HG03457 (cell line): Measurements from ENCODE around the gene HOXB4.

Source experiments
- ATAC-seq: cut with Tn5 transposase; IDR thresholded peaks from one replicate; pipeline ENCODE4 v1.9.1; 2021; ENCODE audit warnings: moderate number of reproducible peaks; ENCODE audit not compliant: unreplicated experiment

HOXB4 gene

DNA sequence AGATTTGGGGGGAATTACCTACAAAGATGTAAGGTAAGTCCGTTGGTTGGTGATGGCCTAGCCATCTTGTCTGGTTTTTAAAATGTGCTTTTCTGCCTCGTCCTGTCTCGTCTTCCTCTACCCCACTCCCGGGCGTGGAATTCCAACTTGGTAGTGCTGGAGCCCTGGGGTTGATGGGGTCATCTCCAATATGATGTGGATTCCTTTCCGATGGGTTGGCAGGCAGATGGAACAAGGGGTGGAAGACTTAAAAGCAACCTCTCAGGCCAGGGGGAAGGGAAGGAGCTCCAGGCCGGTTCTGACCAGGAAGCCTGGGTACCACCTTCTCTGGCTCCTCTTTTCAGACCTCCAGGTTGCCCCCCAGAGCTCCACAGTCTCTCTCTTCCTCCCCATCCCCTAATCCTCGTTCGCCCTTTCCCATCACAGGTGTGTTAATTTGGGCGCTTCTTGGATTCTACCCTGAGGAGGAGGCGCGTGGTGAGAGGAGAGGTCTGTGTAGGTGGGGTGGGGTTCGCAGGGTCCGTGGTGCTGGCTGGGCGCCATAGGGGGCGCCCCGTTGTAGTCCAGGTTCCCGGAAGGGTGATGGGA is 28.1 kb downstream of the HOXB4 start:
- ATAC-seq: no peak

DNA sequence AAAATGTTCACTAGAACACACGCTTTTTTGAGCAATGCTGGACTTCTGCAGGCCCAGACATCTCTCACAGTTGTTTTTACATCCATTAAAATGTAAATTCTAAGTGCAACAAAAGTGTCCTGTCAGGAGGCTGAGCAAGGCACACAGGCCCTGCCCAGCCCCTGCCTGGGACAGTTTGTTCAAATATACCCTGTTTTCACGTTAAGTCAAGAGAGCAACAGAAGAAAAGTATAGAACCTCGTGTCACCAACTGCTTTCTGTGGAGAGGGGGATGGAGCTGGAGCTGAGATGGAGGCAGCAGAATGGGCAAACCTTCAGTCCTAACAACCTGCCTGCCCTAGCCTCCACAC is 28.9 kb downstream of the HOXB4 start:
- ATAC-seq: no peak

DNA sequence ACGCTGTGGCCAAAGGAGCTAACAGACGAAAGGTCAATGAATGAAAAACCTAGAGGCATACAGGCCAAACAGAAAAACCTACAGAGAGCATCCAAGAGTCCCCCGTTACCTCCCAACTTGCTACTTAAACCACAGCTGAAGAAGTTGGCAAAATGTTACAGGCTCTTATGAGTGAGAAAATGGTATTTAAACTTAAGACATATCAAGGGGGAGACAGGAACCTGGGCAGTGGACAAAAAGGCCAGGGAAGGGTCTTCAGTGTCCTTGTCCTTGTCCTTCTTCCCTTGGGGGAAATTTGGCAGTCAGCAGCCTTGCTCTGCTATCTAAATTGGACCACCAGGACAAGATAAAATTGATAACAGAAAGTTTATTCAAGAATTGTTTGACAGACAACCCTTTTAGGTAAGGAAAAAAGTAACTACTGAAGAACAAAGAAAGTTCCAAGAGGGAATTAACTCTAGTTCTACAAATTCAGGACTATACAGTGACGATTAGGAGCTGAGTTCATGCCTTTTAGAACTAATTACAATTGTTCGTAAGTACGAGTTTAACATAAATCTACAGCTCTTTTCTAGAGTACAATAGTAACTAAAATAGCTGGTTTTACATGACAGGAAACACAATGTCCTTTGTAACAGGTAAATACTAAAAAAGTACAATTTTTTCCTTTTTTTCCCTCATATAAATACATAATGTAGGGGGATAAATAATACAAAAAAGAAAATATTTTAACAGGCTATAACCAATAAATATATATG is 29.4 kb downstream of the HOXB4 start:
- ATAC-seq: no peak

DNA sequence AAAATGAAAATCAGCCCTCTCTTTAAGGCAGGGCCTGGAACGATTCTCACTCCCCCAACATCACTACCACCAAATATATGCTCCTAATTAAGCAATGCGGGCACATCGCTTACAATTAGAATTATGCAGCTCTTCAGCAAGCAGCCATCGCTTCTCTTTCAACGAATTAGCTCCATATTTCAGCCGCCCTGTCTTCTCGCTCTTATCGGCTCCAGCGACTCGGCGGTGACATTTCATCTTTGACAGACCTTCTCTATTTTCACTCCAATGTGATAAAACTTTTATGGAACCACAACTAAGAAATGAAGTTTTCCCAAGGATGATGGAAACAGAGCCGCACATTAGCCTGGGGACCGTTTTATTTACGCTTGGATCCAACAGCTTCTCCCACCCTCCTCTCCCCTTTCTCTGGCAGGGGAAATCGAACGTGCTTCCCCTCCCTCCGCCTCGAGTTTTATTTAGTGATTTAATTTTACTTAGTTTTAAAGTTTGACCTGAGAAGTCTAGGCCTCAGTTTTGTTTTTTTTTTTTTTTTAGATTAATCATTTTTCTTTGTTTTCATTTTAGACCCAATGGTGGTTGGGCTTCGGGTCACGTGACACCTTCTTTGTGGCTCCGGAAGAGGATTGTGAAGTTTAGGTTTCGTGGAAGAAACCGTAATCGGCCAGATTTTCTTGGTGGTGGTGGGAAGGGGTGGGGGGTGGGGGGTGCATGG is 30.2 kb downstream of the HOXB4 start:
- no peak for ATAC-seq

DNA sequence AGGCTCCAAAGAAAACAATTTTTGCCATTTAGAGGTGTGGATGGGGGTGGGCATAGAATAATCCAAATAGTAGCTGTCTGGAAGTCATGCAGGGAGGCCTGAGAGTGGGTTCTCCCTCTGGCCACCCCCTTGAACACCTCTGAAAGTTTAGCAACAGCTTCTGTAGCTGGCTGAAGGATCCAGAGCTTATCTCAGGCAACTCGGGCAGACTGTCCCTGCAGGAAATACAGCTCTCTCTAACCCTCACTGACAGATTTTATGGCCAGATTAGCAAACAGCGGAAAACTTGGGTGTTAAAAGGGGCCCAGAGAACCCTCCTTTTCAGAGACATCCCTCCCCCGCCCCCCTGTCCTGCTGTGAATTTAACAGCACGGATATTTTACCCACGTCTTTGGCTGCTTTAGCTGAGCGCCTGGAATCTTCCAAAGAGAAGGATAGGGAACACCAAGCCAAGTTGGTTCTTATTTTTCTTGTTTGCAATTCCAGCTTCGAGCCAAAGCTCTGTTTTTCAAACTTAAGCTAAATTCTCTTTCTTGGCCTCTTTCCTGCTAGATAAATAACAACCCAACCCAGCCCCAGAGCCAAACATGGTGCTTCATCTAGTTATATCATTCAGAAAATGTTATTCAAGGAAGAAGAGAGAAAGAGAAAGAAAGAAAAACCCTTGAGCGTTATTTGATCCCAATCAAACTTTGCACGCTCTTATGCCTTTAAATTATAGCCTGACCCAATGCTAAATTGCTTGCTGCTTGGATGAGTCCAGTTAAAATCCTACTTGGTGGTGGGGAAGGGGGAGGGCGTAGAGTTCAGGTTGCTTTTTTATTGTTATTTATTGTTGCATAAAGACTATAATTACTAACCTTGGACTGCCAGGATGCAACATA is 31.0 kb downstream of the HOXB4 start:
- ATAC-seq: no peak

DNA sequence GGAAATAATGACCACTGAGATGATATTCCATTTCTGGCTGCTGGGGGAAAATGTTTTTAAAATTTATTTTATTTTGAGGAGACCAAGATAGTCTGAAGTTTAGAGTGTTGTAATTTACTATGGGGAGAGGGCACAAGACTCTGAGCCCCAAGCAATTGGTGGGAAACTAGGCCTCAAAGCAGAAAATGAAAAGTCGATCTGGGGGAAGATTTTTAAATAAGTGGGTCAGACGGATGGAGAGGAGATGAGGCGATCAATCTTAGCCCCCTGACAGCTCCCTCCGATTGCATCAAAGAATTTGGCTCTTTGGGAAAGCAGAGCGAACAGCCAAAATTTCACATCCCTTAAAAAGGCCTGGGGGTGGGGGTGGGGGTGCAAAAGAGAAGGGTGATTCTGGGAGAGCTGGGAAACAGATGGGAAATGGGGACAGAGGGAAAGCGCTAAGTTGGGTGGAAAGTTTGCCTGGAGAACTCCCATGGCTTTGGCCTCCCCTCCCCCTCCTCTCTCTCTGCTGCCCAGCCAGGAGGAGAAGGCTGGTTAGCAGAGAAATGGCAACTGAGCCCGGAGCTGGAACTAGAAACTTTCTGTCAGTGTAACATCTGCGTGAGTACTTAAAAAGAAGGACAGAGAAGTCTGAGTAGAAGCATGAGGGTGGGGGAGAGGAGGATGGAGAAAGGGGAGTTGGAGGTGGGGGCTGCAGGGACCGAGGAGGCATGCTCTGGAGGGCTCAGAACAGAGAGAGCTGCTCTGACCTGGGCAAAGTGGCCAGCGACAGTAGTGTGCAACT is 31.8 kb downstream of the HOXB4 start:
- ATAC-seq: no peak

DNA sequence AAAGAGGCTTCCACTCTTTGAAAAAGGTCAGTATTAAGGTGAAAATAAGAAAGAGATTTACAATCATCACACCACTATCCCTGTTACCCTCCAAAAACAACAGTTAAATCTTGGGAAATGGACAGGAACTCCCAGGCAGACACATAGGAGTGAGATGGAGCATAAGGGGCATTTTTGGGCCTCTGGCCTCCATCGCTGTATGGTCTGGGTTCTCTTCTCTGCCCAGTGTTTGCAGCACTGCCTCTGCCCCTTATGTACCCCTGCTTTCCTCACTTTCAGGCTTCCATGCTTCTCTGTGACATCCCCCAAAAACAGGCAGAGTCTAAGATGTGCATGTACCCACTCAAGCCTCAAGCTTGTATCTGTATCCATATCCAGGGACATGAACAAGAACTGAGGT is 32.6 kb downstream of the HOXB4 start:
- no peak for ATAC-seq

DNA sequence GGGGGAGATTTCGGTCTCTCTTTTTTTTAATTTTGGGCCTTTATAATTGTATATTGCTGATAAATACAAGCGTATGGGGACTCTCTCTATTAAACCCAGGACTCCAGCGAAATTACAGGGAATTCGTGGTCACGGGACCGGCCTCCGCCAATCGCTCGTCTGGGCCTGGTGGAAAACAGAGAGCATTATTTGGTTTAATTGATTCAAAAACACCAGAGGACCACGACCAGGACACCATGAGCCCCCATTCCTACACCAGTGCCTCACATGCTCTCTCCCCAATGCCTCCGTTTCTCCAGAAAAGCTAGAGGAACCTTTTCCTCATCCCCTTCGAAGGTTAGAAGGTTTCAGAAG is 33.2 kb downstream of the HOXB4 start, which contains the start of gene HOXB2:
HOXB2 (minus strand) TSS at position 88 of the 354 bp plus-strand sequence. CDS start 198 bp downstream, outside the sequence.
- ATAC-seq: no peak

DNA sequence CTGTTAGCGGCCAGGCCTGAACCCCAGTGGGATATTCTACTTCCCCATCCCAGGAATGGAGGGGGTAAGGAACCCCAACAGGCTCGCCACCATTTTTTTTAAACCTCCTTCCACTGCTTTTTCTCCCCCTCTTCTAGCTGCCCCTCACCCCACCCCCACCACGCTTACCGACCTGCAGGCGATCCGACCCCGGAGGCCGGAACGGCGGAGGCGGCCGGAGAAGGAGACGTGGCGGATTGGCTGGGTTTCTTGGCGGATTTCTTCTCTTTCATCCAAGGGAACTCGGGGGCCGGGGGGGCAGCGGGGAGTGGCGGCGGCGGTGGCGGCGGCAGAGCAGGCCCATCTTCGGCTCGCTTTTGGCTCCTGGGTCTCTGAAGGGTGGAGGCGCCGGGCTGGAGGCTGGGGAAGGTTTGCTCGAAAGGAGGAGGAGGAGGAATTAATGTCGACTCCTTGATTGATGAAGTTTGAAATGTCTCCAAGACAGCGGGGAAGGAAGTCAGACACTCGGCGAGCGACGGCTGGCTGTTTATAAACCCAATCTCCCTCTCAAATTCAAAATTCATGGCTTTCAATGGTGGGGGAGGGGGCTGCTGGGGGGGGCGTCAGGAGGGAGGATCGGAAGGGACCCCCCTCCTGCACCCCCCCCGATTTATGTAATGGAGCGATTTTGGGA is 33.7 kb downstream of the HOXB4 start:
- ATAC-seq: no peak

DNA sequence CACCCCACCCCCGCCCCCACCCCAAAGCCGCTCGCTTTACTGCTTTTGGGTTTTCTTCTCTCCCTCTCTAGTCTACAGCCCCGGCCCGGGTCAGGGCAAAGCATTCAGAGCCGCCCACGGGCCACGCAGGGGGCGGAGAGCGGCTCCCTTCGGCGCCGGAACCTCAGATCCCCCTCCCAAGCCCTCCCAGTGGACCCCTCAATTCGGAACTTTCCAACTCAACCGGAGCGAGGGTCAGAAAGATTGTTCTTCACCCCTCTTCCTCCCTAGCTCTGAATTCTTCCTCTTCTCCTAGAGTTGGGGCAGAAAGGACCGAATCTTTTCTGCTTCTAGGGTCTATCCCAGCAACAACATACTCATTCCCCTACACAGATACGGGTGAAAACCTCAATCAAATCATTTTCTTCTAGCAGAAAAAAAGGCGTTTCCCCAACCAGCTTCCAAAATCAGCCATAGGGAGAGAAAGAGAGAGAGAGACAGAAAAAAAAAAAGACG is 34.2 kb downstream of the HOXB4 start:
- ATAC-seq: no peak

DNA sequence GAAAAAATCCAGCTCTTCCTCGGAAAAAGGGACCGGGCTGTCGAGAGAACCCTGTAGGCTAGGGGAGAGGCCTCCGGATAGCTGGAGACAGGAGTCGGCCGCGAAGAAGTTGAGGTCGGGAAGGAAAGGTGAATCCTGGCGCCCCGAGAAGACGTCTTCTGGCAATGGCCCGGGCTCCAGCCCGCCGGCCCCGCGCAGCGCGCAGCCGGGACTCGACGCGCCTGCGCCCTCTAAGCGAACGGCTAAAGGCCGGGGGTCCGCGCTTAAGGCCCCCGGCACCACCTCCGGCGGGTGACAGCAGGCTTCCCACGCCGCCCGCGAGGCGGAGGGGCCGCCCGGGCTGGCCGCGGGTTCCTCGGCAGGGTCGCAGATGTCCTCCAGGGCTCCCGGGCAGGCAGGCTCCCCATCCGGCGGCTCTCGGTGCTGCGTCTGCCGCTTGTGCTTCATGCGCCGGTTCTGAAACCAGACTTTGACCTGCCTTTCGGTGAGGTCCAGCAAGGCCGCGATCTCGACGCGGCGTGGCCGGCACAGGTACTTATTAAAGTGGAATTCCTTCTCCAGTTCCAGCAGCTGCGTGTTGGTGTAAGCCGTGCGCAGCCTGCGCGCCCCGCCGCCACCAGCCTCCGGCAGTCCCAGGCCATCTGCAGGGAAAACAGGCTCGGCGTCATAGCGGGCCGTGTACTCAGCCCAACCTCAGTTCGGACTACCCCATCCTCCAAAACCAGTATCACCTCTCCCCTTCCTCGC is 34.9 kb downstream of the HOXB4 start:
- no peak for ATAC-seq

DNA sequence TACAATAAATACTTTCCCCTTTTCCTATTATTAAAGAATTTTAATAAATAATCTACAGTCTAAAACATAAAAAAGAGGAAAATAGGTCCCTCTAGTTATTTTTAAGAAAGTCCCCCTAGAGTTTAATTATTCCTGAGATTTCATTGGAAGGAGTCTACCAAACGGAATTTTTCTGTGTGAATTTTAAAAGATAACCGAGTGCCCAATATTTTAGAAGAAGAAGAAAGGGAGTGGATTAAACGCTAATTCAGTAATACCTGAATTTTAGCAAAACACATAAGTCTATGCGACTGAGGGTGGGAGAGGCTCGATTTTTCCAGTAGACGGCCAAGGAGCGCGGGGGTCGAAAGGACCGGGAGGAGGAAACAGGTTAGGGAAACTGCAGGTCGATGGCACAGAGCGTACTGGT is 35.4 kb downstream of the HOXB4 start:
- no peak for ATAC-seq

DNA sequence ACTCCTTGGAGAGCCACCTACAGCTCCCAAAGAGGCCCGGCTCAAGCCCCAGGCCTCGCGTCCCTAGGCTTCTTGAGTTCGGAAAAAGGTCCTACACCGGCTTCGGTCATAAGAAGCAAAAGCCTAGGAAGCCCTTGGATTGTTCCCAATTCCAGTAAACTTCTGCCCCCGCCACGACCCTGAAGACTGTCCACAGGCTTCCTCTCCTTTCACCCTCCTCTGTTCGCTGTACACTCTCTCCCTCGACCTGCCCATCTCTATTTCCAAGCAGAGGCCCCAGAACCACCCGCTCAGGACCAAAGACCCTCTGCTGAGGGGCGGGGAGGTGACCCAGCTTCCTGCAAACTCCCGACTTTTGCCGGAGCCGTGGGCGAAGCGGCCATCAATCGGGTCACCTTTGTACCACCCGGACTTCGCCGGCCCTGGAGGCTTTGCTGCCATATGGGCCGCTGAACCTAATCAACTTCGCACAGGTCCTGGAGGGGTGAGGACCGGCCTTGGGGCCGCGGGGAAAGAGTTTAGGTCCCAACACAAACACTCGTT is 36.0 kb downstream of the HOXB4 start:
- no peak for ATAC-seq

DNA sequence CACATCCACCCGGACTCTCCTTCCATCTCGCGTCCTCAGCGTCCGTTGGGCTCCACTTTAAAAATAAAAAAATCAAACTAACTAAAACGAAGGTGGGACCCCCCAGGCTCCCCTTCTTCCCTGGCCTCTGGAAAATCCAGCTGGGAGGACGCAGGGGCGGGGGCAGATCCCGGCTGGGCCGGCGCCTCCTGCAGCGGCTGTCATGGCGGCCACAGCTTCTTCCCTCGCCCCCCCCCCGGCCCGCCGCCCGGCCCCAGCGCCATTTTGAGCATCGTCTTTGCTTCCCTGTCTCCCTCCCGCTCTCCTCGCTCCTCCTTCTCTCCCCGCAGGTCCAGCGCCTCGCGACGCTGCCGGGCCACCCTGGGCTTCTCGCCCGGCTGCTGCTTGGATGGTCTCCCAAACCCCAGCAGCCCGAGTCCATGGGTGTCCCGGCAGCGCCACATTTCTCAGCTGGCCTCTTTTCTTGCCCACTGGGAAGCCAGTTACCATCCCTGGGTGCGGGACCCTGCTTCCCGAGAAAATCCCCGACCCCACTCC is 36.5 kb downstream of the HOXB4 start:
- no peak for ATAC-seq

DNA sequence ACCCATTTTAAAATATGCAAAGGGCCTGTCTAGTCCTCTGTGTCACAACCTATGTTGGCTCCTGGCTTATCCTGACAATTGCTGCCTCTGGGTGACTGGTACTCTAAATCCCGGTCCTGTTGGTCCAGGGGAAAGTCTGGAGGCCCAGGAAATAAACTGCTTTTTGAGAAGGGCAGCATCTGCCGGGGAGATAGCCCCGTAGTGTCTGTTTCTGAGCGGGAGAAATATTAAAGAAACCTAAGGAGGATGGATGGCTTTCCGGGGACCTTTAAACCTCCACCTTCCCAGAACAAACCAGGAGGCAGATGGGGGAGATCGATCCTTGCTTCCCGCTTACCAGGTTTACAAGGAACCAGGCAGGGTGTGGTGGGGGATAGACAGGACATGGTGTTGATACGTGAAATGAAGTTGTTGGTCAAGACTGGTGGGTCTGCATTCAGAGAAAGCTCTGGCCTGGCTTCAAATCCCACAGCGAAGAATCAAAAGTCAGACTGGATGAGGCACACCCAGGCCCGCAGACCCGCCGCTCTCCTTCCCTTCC is 37.0 kb downstream of the HOXB4 start:
- ATAC-seq: no peak

DNA sequence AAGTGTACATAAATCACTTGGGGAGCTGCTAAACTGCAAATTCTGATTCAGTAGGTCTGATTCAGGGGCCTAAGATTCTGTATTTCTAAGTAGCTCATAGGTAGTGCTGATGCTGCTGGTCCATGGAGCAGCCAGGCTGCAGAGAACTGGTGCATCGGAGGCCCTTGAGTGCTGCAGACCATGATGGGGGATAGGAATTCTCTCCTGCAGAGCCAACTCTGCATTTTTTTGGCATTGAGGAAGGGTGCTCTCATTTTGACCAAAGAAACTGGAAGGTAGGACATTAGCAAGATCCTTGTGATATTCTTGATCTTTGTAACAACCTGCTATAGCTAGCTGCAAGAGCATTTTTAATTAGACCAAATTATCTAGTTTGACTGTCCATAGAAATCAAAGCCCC is 37.9 kb downstream of the HOXB4 start:
- no peak for ATAC-seq

DNA sequence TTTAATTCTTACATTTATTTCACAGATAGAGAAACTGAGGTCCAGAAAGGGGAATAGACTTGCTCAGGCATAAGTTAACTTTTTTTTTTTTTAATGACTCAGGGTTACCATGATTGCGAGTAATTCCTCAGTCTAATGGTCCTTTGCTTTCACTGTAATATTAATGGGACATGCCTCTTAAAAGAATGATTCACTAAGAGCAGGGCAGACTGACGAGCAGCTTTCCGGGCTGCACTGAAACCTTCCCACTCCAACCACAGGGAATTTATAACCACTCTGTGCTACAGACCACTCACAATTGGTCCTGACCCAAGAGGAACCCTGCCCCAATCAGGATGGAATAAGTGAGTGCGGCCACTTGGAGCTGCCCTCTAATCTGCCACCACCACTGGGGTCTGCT is 39.0 kb downstream of the HOXB4 start:
- no peak for ATAC-seq

DNA sequence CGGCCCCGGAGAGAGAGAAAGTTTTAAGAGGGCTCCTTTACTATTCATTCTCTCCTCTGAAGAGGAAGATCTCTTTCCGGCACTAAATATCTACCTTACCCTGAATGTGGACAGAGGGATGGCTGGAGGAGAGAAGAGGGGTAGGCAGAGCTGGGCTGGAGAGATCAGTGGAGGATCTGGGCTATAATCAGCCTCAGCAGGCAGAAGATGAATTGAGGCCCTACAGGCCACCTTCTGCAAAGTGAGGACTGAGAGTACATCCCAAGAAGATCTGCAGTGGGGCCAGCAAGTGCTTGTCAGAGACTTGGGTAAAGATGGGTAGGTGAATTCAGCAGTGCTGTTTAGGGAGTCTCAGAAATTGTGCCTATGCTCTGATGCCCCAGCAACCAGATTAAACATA is 40.8 kb downstream of the HOXB4 start:
- no peak for ATAC-seq
